OCI-M1 (cell line): ENCODE data around the gene TRIO.

Experiments
- DNase-seq: peaks from one replicate; lab custom pipeline; 2025; lab: John Stamatoyannopoulos, UW

The TRIO gene

GRCh38 chr5:14168144-14168792, 25.1 kb downstream of the TRIO start:
- DNase-seq, result no peak

- DNase-seq, result no peak
Measured at GRCh38 chr5:14168793-14169262, 25.7 kb downstream of the TRIO start.

DNA sequence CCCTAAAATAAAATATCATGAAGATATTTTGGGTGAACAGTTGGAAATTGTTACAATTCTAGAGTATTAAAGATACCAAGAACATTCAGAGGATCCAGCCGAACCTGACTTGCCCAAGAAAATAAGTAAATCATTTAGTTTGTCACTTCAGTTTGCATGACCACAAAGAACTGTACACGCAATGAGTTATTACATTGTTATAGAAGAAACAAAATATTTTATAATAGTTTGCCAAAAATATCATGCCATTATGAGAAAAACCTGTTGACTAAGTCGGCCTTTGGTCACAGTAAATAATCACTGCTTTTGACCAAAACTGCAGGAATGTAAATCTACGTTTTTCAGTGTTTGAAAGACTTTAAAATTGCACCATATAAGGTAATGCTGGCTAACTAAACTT, 27.9 kb downstream of the TRIO start:
- no peak for DNase-seq

DNA sequence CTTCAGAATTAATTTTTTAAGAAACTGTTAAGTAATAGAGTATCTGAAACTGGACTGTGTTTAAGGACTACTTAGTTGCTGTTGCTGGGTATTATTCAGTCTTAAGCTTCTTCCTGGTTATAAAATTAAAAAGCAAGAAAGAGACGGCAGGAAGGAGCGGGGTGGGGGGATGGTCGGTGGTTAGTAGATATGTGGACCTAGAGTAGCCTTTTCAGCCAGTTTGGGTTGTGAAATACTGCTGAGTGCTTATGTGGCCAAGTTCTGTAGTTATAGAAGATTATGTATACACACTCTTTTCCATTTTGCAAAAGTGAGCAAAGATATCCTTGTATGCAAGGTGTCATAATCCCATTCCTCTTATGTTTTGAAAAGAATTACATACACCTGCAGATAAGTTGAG, 28.5 kb downstream of the TRIO start:
- no peak for DNase-seq

- no peak for DNase-seq
Measured at GRCh38 chr5:14172149-14172795, 29.1 kb downstream of the TRIO start.

GRCh38 chr5:14173377-14174229, 30.5 kb downstream of the TRIO start:
- no peak for DNase-seq

- no peak for DNase-seq
Measured at GRCh38 chr5:14174230-14174636, 31.1 kb downstream of the TRIO start.

GRCh38 chr5:14175381-14175780, 32.2 kb downstream of the TRIO start:
- no peak for DNase-seq

- no peak for DNase-seq
Measured at GRCh38 chr5:14176888-14177287, 33.7 kb downstream of the TRIO start.

DNA sequence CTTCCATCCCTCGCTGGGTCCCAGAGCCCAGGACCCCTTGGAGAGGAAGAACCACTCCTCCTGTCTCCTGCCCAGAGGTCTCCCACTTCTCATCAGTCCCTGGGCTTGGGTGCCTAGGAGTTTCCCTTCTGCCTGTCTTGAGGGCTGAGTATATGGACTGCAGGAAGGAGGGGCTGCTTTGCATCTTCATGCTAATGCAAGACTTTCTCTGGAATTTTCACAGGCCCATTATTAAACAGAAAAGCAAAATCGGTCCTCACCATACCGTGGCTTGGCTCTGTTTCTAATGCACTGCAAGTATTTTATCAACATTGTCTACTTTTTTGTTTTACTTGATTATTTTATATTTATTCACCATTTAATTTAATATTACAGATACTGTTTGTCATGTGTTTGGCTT, 34.5 kb downstream of the TRIO start:
- no peak for DNase-seq

GRCh38 chr5:14178091-14178490, 34.9 kb downstream of the TRIO start:
- DNase-seq, result no peak

DNA sequence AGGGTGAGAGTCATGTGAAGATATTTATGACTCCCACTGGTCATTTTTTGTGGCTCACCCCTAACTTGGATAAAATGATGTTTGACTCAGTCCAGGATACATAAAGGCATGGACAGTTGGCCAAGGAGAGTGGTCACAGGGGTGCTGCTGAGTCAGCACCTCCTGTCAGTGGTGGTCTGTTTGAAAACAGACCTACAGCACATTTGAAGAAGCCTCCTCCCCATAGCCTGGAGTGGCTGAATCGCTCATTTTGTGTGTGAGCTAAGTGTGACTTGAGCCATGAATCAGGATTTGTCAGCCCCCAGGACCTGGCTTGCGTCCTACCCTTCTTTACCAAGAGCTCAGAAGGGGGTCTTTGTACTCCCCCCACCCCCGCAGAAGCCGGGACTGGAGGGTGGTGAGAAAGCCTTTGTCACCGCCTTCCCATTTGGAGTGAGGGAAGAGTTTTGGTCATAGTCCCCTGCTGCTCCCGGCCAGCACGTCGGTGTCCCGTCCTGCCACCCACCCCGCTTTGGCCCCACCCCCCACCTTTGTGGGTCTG, 35.6 kb downstream of the TRIO start:
- no peak for DNase-seq

DNA sequence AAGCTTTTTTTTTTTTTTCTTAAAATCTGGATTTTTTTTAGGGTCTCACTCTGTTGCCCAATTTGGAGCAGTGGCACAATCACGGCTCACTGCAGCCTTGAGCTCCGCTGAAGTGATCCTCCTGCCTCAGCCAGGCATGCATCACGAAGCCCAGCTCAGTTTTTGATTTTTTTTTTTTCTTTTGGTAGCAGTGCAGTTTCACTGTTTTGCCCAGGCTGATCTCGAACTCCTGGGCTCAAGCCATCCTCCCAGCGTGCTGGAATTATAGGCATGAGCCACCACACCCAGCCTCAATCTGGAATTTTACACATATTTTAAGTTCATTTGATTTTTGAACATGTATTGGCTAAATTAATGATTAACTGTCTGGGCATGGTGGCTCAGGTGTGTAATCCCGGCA, 36.3 kb downstream of the TRIO start:
- DNase-seq, result no peak

- no peak for DNase-seq
Measured at GRCh38 chr5:14180437-14180836, 37.3 kb downstream of the TRIO start.

DNA sequence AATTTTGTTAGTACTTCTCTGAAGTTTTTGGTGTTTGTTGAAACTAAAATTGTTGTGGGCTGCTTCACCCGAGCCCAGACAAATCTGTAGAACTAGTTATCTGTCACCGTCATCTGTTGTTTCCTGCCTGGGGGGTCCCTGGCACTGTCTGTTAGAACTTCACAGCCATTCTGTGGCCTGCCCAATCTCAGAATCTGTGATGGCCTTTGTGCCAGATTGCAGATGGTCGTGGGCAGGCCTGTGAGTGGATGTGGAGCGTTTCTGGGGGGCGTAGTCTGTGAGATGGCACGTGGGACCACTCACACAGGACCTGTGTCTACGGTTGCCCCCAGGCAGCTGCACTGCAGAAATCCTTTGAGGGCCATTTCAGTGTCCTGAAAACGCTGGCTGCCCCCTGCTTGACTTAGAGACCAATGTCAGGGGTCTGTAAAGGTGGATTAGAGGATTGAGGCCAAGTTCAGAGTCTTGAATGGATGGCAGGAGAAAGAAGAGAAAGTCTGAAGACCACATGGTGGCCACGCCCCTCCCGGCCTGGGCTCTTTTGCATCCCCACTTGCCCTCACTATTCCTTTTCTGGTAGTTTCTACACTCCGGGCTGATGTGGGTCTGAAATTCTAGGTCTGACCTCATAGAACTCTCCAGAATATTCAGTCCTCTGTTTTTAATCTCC, 38.3 kb downstream of the TRIO start:
- DNase-seq, result no peak

GRCh38 chr5:14182761-14183160, 39.6 kb downstream of the TRIO start:
- DNase-seq, result no peak

DNA sequence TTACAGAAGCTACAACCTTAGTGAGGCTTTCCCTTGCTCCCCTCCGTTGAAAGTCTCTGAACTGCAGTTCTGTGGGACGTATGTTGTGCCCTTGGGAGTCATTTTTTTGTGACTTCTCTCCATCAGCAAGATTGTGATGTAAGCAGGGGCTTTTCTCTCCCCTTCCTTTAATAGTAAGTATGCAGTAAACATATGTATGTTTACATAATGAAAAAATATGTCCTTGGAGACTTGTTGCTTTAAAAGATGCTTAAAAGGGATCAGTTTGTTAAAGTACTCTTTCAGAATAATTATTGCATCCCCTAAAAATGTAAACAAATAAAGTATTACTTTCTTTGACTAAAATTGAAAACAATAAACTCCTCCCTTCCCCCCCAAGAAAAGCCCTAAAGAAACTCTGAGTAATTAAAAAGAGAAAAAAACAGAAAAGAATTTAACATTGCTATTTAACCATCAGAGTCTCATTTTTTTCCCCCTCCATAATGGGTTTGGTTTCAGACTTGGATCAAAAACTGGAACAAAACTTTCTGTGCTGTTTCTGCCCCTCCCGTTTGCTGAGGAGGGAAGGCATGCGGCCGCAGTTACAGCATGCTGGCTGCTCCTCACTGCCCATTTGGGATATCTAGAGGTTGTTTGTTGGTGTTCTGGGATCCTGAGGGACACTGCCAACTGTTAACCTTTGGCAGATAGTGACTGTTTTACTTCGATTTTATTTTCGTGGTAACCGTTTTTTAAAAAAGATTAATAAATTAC, 40.2 kb downstream of the TRIO start:
- no peak for DNase-seq

GRCh38 chr5:14184082-14184481, 40.9 kb downstream of the TRIO start:
- no peak for DNase-seq

- DNase-seq, result no peak
Measured at GRCh38 chr5:14184725-14185124, 41.6 kb downstream of the TRIO start.

GRCh38 chr5:14185326-14186058, 42.4 kb downstream of the TRIO start:
- no peak for DNase-seq
